Osteoblast (primary cell): ENCODE data around the gene CLCA1. TPM values are rescaled to one million over a fixed set of nuclear protein-coding genes. Genes with fewer than 3 reads are reported as not detected.

Experiments
- DNase-seq: peaks from one replicate; pipeline ENCODE4 v3.0.0; 2011; ENCODE audit warnings: low spot score, mixed read lengths; ENCODE audit not compliant: insufficient read length; ENCODE audit errors: missing footprints
- H2AFZ ChIP-seq: 2 replicates; pipeline ENCODE4 v1.6.0; 2011; ENCODE audit warnings: mild to moderate bottlenecking, low read length
- H3K27ac ChIP-seq: 2 replicates; pipeline ENCODE4 v1.5.1; 2011; ENCODE audit warnings: mild to moderate bottlenecking, low read depth, low read length, moderate library complexity
- H3K27me3 ChIP-seq: 2 replicates; pipeline ENCODE4 v1.6.0; 2012; ENCODE audit warnings: mild to moderate bottlenecking, control low read depth, inconsistent platforms, low read length, moderate library complexity; ENCODE audit not compliant: insufficient read depth
- H3K36me3 ChIP-seq: 2 replicates; pipeline ENCODE4 v1.5.1; 2011; ENCODE audit warnings: mild to moderate bottlenecking, low read length, control low read depth, moderate library complexity; ENCODE audit not compliant: insufficient read depth
- H3K4me1 ChIP-seq: 2 replicates; pipeline ENCODE4 v1.5.1; 2011; ENCODE audit warnings: mild to moderate bottlenecking, low read length, control low read depth, moderate library complexity; ENCODE audit not compliant: insufficient read depth
- H3K4me2 ChIP-seq: 2 replicates; pipeline ENCODE4 v1.6.0; 2011; ENCODE audit warnings: mild to moderate bottlenecking, low read length; ENCODE audit not compliant: insufficient read depth
- H3K4me3 ChIP-seq: fragments of 200-600 bp; sonication (generic); 3 replicates; pipeline ENCODE4 v1.5.1; 2012; ENCODE audit warnings: mild to moderate bottlenecking, low read length, inconsistent platforms; ENCODE audit not compliant: insufficient read depth
- H3K79me2 ChIP-seq: 2 replicates; pipeline ENCODE4 v1.6.0; 2012; ENCODE audit warnings: mild to moderate bottlenecking, low read length, control low read depth, inconsistent platforms; ENCODE audit not compliant: insufficient read depth
- H3K9me3 ChIP-seq: 2 replicates; pipeline ENCODE4 v1.5.1; 2011; ENCODE audit warnings: low read depth, low read length, control low read depth
- H4K20me1 ChIP-seq: 2 replicates; pipeline ENCODE4 v1.6.0; 2012; ENCODE audit warnings: mild to moderate bottlenecking, low read length, control low read depth; ENCODE audit not compliant: insufficient read depth
- total RNA-seq: library from RNA; depleted of rRNA; stranded (reverse); fragments of >200 nt; gene quantifications from 2 replicates; pipeline ENCODE4 v1.2.3, GENCODE V29; 2012
- TF ChIP-seq, protein P1 (sequence below): IDR thresholded peaks from 2 replicates; pipeline ENCODE4 v1.5.1; 2011; ENCODE audit warnings: mild to moderate bottlenecking, low read depth, low read length, moderate library complexity; ENCODE audit errors: extremely low read depth

The CLCA1 gene
- total RNA-seq, 1 donor, result not detected

DNA sequence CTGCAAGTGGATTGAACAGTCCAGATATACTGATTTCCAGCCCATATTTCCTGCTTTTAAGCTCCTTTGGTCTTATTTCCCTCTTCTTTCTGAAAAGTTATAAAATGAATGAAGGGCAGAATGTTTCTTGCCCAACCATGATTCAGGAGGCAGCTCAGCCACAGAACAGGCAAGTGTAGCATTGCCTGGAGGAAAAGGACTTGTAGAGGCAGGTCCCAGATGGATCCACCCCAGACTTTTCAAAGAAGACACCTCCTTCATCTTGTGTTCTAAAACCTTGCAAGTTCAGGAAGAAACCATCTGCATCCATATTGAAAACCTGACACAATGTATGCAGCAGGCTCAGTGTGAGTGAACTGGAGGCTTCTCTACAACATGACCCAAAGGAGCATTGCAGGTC lies 44.9 kb upstream of the CLCA1 start, which contains the start of gene CLCA2:
Gene CLCA2, plus strand, starts transcription at position 299 of the 400 bp plus-strand sequence. Its CDS starts 77 bp downstream, at position 376.
- no peak within 1 kb of the TSS for H3K27ac ChIP-seq
- no peak for DNase-seq
- no peaks in the 10 kb centered on the region for H3K79me2 ChIP-seq
- H3K4me2 ChIP-seq, result no peak within 1 kb of the TSS
- TF ChIP-seq, protein P1, sequence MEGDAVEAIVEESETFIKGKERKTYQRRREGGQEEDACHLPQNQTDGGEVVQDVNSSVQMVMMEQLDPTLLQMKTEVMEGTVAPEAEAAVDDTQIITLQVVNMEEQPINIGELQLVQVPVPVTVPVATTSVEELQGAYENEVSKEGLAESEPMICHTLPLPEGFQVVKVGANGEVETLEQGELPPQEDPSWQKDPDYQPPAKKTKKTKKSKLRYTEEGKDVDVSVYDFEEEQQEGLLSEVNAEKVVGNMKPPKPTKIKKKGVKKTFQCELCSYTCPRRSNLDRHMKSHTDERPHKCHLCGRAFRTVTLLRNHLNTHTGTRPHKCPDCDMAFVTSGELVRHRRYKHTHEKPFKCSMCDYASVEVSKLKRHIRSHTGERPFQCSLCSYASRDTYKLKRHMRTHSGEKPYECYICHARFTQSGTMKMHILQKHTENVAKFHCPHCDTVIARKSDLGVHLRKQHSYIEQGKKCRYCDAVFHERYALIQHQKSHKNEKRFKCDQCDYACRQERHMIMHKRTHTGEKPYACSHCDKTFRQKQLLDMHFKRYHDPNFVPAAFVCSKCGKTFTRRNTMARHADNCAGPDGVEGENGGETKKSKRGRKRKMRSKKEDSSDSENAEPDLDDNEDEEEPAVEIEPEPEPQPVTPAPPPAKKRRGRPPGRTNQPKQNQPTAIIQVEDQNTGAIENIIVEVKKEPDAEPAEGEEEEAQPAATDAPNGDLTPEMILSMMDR, result no peak
- no peaks in the 10 kb centered on the region for H3K36me3 ChIP-seq
- H3K9me3 ChIP-seq, result no peaks in the 10 kb centered on the region
- H3K4me1 ChIP-seq, result peaks cover 11% of the 10 kb centered on the region
- H2AFZ ChIP-seq, result no peak within 1 kb of the TSS
- H3K27me3 ChIP-seq, result no peaks in the 10 kb centered on the region
- H4K20me1 ChIP-seq, result no peaks in the 10 kb centered on the region
- no peak within 1 kb of the TSS for H3K4me3 ChIP-seq

DNA sequence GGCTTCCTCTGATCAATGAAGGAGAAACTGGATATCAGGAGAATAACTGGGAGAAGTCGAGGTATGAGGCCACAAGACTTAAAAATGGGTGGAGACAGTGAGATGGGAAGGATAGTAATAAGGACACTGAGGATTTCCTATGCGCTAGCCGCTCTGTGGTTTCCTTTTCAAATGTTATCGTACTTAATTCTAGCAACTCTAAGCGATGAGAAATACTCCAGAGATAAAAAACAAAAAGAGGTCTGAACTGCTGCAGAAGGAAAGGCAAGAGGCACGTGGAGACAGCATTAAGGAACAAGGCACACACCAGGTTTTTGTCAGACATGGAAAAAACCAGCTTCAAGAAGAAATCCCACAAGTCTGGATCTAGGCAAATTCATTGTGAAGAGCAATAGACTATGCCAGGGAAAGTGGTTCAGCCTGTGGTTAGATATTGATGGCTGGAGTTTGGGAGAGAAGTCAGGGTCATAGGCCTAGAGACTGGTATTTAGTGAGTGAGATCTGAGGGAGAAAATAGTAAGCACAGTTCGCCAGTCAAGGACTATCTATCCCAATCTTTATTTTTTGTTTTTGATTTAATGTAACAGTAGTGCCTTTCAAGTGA lies 39.5 kb upstream of the CLCA1 start:
- H4K20me1 ChIP-seq, result no peaks in the 10 kb centered on the region
- peak overlapping the region; percentile 64 for H2AFZ ChIP-seq
- peaks cover 18% of the 10 kb centered on the region for H3K4me1 ChIP-seq
- TF ChIP-seq, protein P1, result no peak
- no peaks in the 10 kb centered on the region for H3K36me3 ChIP-seq
- H3K79me2 ChIP-seq, result no peaks in the 10 kb centered on the region
- peak overlapping the region; percentile 4 for H3K4me3 ChIP-seq
- no peaks in the 10 kb centered on the region for H3K27me3 ChIP-seq
- H3K27ac ChIP-seq, result peak overlapping the region; percentile 82
- no peak for DNase-seq
- H3K4me2 ChIP-seq, result peak overlapping the region; percentile 39
- H3K9me3 ChIP-seq, result no peaks in the 10 kb centered on the region

DNA sequence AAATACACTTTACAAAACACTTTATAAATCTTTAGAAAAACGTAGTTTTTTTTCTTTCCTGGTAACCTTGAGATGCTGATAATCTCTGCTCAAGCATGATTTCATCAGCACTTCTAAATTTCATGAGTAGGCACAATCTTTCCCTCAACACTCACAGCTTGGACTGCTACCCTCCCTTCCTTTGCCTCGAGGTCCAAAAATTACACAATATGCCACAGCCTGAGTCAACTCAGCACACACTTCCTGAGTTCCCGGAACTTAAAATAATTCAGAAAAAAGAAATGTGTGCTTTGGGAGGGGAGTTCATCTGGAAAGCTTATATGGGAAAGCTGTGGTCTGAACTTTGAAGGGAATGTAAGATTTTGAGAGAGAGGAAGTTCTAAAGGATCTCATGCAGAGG lies 38.9 kb upstream of the CLCA1 start:
- no peaks in the 10 kb centered on the region for H3K27me3 ChIP-seq
- peak overlapping the region; percentile 82 for H3K27ac ChIP-seq
- H3K9me3 ChIP-seq, result no peaks in the 10 kb centered on the region
- DNase-seq, result peak; percentile 83
- no peaks in the 10 kb centered on the region for H3K36me3 ChIP-seq
- H4K20me1 ChIP-seq, result no peaks in the 10 kb centered on the region
- peak overlapping the region; percentile 39 for H3K4me2 ChIP-seq
- peak overlapping the region; percentile 83 for H2AFZ ChIP-seq
- no peaks in the 10 kb centered on the region for H3K79me2 ChIP-seq
- H3K4me1 ChIP-seq, result peaks cover 18% of the 10 kb centered on the region
- no peak overlapping the region for H3K4me3 ChIP-seq
- TF ChIP-seq, protein P1, result no peak

DNA sequence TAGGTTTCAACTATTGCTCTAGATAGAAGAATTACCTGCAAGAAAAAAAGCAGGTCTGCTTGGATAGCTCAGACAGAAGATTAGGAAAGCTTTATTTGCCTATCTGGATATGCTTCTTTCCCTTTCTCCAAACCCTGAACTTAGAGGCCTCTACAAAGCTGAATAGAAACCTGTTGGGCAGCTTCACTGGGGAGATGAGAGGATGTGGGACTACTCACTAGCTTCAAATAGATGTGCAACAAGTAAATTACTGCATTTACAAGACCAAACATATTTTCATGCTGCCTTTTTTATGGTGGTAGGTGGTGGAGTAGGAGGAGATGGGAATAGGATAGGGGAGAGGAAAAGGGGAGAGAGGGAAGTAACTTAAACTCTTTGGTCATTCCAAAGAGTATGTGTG lies 38.4 kb upstream of the CLCA1 start:
- H3K9me3 ChIP-seq, result no peaks in the 10 kb centered on the region
- no peak for DNase-seq
- H3K27me3 ChIP-seq, result no peaks in the 10 kb centered on the region
- no peaks in the 10 kb centered on the region for H4K20me1 ChIP-seq
- H2AFZ ChIP-seq, result peak overlapping the region; percentile 83
- TF ChIP-seq, protein P1, result no peak
- peak overlapping the region; percentile 82 for H3K27ac ChIP-seq
- H3K4me1 ChIP-seq, result peaks cover 18% of the 10 kb centered on the region
- H3K79me2 ChIP-seq, result no peaks in the 10 kb centered on the region
- peak overlapping the region; percentile 39 for H3K4me2 ChIP-seq
- no peaks in the 10 kb centered on the region for H3K36me3 ChIP-seq
- no peak overlapping the region for H3K4me3 ChIP-seq
